ENCODE measurements around the gene MAP4K5.

The MAP4K5 gene

GRCh38 chr14:50410921-50411320 lies 121.4 kb downstream of the MAP4K5 start:
- DNase-seq (ENCODE audit: low read depth), result no peak

GRCh38 chr14:50410071-50410470 lies 122.3 kb downstream of the MAP4K5 start:
- H3K4me3 ChIP-seq (ENCODE audit: low read depth, low read length), result no peak overlapping the region
- no peak for DNase-seq (ENCODE audit: low read depth)

More at GRCh38 chr14:50410921-50411320, 121.4 kb downstream of the MAP4K5 start:
- no peak overlapping the region for H3K4me3 ChIP-seq (ENCODE audit: low read depth, low read length)

- no peak for DNase-seq (ENCODE audit: low read depth)
- H3K4me3 ChIP-seq (ENCODE audit: low read depth, low read length), result no peak overlapping the region
These were observed 125.1 kb downstream of the MAP4K5 start for GRCh38 chr14:50407111-50407812.

- no peak for DNase-seq (ENCODE audit: low read depth)
- H3K4me3 ChIP-seq (ENCODE audit: low read depth, low read length), result no peak overlapping the region
These were observed 128.9 kb downstream of the MAP4K5 start for GRCh38 chr14:50403419-50403818.

GRCh38 chr14:50402965-50403364 lies 129.4 kb downstream of the MAP4K5 start:
- DNase-seq (ENCODE audit: low read depth), result no peak
- no peak overlapping the region for H3K4me3 ChIP-seq (ENCODE audit: low read depth, low read length)

GRCh38 chr14:50400461-50400860 lies 131.9 kb downstream of the MAP4K5 start:
- DNase-seq (ENCODE audit: low read depth), result no peak
- H3K4me3 ChIP-seq (ENCODE audit: low read depth, low read length), result no peak overlapping the region

- no peak overlapping the region for H3K4me3 ChIP-seq (ENCODE audit: low read depth, low read length)
- DNase-seq (ENCODE audit: low read depth), result no peak
These were observed 132.9 kb downstream of the MAP4K5 start for GRCh38 chr14:50399251-50400032.

GRCh38 chr14:50398189-50398580 lies 134.2 kb downstream of the MAP4K5 start:
- no peak overlapping the region for H3K4me3 ChIP-seq (ENCODE audit: low read depth, low read length)
- no peak for DNase-seq (ENCODE audit: low read depth)

GRCh38 chr14:50397390-50398188 lies 134.8 kb downstream of the MAP4K5 start:
- DNase-seq (ENCODE audit: low read depth), result no peak
- H3K4me3 ChIP-seq (ENCODE audit: low read depth, low read length), result peak overlapping the region; percentile 69

- DNase-seq (ENCODE audit: low read depth), result peak; percentile 20
- peak within 1 kb of the TSS; percentile 69 for H3K4me3 ChIP-seq (ENCODE audit: low read depth, low read length)
These were observed 135.6 kb downstream of the MAP4K5 start, which contains the start of gene CDKL1 for GRCh38 chr14:50396631-50397389. Gene CDKL1, minus strand, starts transcription at chr14:50396881. Its CDS starts 1,013 bp downstream, at chr14:50395868.

- no peak overlapping the region for H3K4me3 ChIP-seq (ENCODE audit: low read depth, low read length)
- no peak for DNase-seq (ENCODE audit: low read depth)
These were observed 136.9 kb downstream of the MAP4K5 start for GRCh38 chr14:50395448-50395847.

- H3K4me3 ChIP-seq (ENCODE audit: low read depth, low read length), result no peak overlapping the region
- no peak for DNase-seq (ENCODE audit: low read depth)
These were observed 137.7 kb downstream of the MAP4K5 start for GRCh38 chr14:50394713-50395112.

- no peak overlapping the region for H3K4me3 ChIP-seq (ENCODE audit: low read depth, low read length)
- DNase-seq (ENCODE audit: low read depth), result no peak
These were observed 142.5 kb downstream of the MAP4K5 start for GRCh38 chr14:50389668-50390441.

GRCh38 chr14:50388256-50388931 lies 144.0 kb downstream of the MAP4K5 start:
- DNase-seq (ENCODE audit: low read depth), result no peak

GRCh38 chr14:50387548-50387947 lies 144.8 kb downstream of the MAP4K5 start:
- no peak for DNase-seq (ENCODE audit: low read depth)
- H3K4me3 ChIP-seq (ENCODE audit: low read depth, low read length), result no peak overlapping the region

More at GRCh38 chr14:50388256-50388931, 144.0 kb downstream of the MAP4K5 start:
- no peak overlapping the region for H3K4me3 ChIP-seq (ENCODE audit: low read depth, low read length)

GRCh38 chr14:50383618-50384225 lies 148.6 kb downstream of the MAP4K5 start:
- no peak overlapping the region for H3K4me3 ChIP-seq (ENCODE audit: low read depth, low read length)
- DNase-seq (ENCODE audit: low read depth), result no peak

- DNase-seq (ENCODE audit: low read depth), result no peak
- H3K4me3 ChIP-seq (ENCODE audit: low read depth, low read length), result no peak overlapping the region
These were observed 150.5 kb downstream of the MAP4K5 start for GRCh38 chr14:50381823-50382287.
